K562 (cell line): Measurements from ENCODE around the gene KAZALD1. TPM values are rescaled to one million over a fixed set of nuclear protein-coding genes. Genes with fewer than 3 reads are reported as not detected.

ENCODE experiments used
- CHD2 ChIP-seq: IDR thresholded peaks from 2 replicates; pipeline ENCODE4 v1.6.1; 2011; ENCODE audit warnings: low read depth, low read length
- FOXM1 ChIP-seq, 2 experiments: fragments of 450-650 bp in 1 of 2; sonication (generic) in 1 of 2; formaldehyde crosslinking in 1 of 2; IDR thresholded peaks; 2 replicates each; pipeline versions ENCODE4 v1.6.1 to v1.9.0; 2017 to 2022; ENCODE audit warnings: low read depth in 2 of 2, mild to moderate bottlenecking in 2 of 2, missing genetic modification reagents in 1 of 2, moderate library complexity in 1 of 2
- GATAD2A ChIP-seq: fragments of 450-650 bp; IDR thresholded peaks from 2 replicates; pipeline ENCODE4 v1.6.1; 2017
- JUN ChIP-seq, 2 experiments: sonication (generic) in 1 of 2; formaldehyde crosslinking in 1 of 2; IDR thresholded peaks; 2 replicates each; pipeline versions ENCODE4 v1.6.1 to v1.8.0; 2012 to 2022; ENCODE audit warnings: borderline replicate concordance in 2 of 2, mild to moderate bottlenecking in 2 of 2, improper control_type of control experiment in 1 of 2, low read depth in 1 of 2, low read length in 1 of 2, missing genetic modification reagents in 1 of 2
- JUNB ChIP-seq: fragments of 450-650 bp; formaldehyde crosslinking; conservative IDR thresholded peaks from 2 replicates; pipeline ENCODE4 v1.4.0; 2020; ENCODE audit warnings: mild to moderate bottlenecking
- KAT7 ChIP-seq: sonication (generic); formaldehyde crosslinking; IDR thresholded peaks from 2 replicates; pipeline ENCODE4 v1.8.0; 2022; ENCODE audit warnings: missing genetic modification reagents, mild to moderate bottlenecking, borderline replicate concordance
- MCM2 ChIP-seq: fragments of 450-650 bp; IDR thresholded peaks from 2 replicates; pipeline ENCODE4 v1.6.1; 2017; ENCODE audit warnings: low read depth, mild to moderate bottlenecking
- MEF2A ChIP-seq: IDR thresholded peaks from 2 replicates; pipeline ENCODE4 v1.6.1; 2011; ENCODE audit warnings: low read depth, mild to moderate bottlenecking, low read length, moderate library complexity; ENCODE audit not compliant: control insufficient read depth
- MTF1 ChIP-seq: fragments of 250-450 bp; sonication (Bioruptor Pico); IDR thresholded peaks from 2 replicates; pipeline ENCODE4 v1.9.0; 2021; ENCODE audit warnings: moderate library complexity, mild to moderate bottlenecking, inconsistent platforms, borderline replicate concordance
- NFE2 ChIP-seq: IDR thresholded peaks from 2 replicates; pipeline ENCODE4 v1.6.1; 2014; ENCODE audit warnings: antibody characterized with exemption, low read depth
- ZKSCAN8 ChIP-seq: fragments of 200-800 bp; sonication (Bioruptor generic); IDR thresholded peaks from 2 replicates; pipeline ENCODE4 v1.6.1; 2016; ENCODE audit warnings: missing genetic modification characterization, missing compliant biosample characterization
- ZNF165 ChIP-seq: fragments of 250-450 bp; sonication (Bioruptor Pico); IDR thresholded peaks from 2 replicates; pipeline ENCODE4 v1.4.0; 2020; ENCODE audit warnings: borderline replicate concordance
- polyA plus RNA-seq, 8 experiments: library from polyadenylated mRNA; depleted of rRNA in 4 of 8; stranded (reverse) in 5 of 8; unstranded in 3 of 8; fragments of >200 nt; fragmentation: Nextera tagmentation in 2 of 8; fragmentation: Illumina TruSeq in 1 of 8; extraction: Ambion mirVana in 2 of 8; extraction: Trizol in 1 of 8; gene quantifications; 2 replicates each; pipeline versions ENCODE4 v1.2.1 to v1.2.3, GENCODE V29; 2011 to 2014; ENCODE audit warnings: inconsistent platforms in 1 of 8, missing spikeins in 1 of 8
- total RNA-seq, 7 experiments: library from RNA; depleted of rRNA in 6 of 7; stranded (reverse); fragments of >200 nt in 6 of 7; fragmentation: Illumina TruSeq in 2 of 7; extraction: Trizol in 2 of 7; gene quantifications; 2 replicates each; pipeline versions ENCODE4 v1.2.1 to v1.2.3, GENCODE V29; 2011 to 2021; ENCODE audit warnings: low replicate concordance in 1 of 7
- TF ChIP-seq, protein P1 (sequence below): fragments of 250-450 bp; sonication (Bioruptor Pico); IDR thresholded peaks from 2 replicates; pipeline ENCODE4 v1.5.0; 2020; ENCODE audit warnings: mild to moderate bottlenecking
- TF ChIP-seq, protein P2 (sequence below): fragments of 450-650 bp; formaldehyde crosslinking; IDR thresholded peaks from 2 replicates; pipeline ENCODE4 v1.4.0; 2022; ENCODE audit warnings: missing genetic modification characterization
- TF ChIP-seq, protein P3 (sequence below): fragments of 450-650 bp; formaldehyde crosslinking; conservative IDR thresholded peaks from 2 replicates; pipeline ENCODE4 v1.4.0; 2022; ENCODE audit warnings: mild to moderate bottlenecking, missing genetic modification characterization
- TF ChIP-seq, protein P4 (sequence below): fragments of 450-650 bp; IDR thresholded peaks from 2 replicates; pipeline ENCODE4 v1.6.1; 2016; ENCODE audit warnings: antibody characterized with exemption
- TF ChIP-seq, protein P5 (sequence below), 2 experiments: fragments of 150-350 bp in 1 of 2; IDR thresholded peaks; 2 replicates each; pipeline ENCODE4 v1.6.1; 2012 to 2016; ENCODE audit warnings: low read depth in 2 of 2, low read length in 2 of 2, mild to moderate bottlenecking in 1 of 2, moderate library complexity in 1 of 2

KAZALD1 gene
- total and polyA plus RNA-seq, 9 of the 15 experiments (the other 6 are each of a cell fraction or from before 2014, with no cell fraction given), result 0.15 to 10.0 (median 4.9) TPM

DNA sequence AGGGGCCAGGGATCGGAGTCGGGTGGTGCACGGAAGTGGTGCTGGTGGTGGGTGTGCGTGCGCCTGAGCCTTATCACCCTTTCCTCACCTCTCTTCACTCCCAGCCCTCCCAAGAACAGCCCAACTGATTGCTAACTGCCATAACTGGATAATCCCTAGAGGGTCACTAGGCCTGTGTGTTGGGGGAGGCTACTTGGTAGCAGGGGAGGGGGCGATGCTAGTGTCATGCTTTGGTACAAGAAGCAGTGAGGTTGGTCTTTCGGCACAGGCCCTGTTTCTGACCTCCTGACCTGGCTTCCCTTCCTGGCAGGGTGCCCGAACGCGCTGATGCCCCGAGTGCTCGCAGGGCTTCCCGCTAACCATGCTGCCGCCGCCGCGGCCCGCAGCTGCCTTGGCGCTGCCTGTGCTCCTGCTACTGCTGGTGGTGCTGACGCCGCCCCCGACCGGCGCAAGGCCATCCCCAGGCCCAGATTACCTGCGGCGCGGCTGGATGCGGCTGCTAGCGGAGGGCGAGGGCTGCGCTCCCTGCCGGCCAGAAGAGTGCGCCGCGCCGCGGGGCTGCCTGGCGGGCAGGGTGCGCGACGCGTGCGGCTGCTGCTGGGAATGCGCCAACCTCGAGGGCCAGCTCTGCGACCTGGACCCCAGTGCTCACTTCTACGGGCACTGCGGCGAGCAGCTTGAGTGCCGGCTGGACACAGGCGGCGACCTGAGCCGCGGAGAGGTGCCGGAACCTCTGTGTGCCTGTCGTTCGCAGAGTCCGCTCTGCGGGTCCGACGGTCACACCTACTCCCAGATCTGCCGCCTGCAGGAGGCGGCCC, 652 bp downstream of the KAZALD1 start (continued):
- TF ChIP-seq, protein P1, sequence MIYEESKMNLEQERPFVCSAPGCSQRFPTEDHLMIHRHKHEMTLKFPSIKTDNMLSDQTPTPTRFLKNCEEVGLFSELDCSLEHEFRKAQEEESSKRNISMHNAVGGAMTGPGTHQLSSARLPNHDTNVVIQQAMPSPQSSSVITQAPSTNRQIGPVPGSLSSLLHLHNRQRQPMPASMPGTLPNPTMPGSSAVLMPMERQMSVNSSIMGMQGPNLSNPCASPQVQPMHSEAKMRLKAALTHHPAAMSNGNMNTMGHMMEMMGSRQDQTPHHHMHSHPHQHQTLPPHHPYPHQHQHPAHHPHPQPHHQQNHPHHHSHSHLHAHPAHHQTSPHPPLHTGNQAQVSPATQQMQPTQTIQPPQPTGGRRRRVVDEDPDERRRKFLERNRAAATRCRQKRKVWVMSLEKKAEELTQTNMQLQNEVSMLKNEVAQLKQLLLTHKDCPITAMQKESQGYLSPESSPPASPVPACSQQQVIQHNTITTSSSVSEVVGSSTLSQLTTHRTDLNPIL (CRISPR knock-in tag), result no peak
- TF ChIP-seq MEF2A (no peak), JUNB (no peak), KAT7 (CRISPR knock-in tag) (peak; percentile 79; the same call in 1 of the 2 replicates), FOXM1 (IDR thresholded peaks at IDR 0.05; ENCODE audit: low read depth) (no peak), FOXM1 (CRISPR knock-in tag; IDR thresholded peaks at IDR 0.05; ENCODE audit: low read depth) (no peak; the same call in 1 of the 2 replicates), MCM2 (no peak), CHD2 (no peak), ZNF165 (no peak), GATAD2A (peak; percentile 32; the same call in 1 of the 2 replicates), MTF1 (CRISPR knock-in tag) (no peak), JUN (IDR thresholded peaks at IDR 0.05; ENCODE audit: borderline replicate concordance, low read depth, low read length) (no peak; the same call in 1 of the 2 replicates), JUN (CRISPR knock-in tag; IDR thresholded peaks at IDR 0.05; ENCODE audit: borderline replicate concordance) (no peak), NFE2 (no peak), ZKSCAN8 (CRISPR knock-in tag) (peak; percentile 47; the same call in 1 of the 2 replicates)
- TF ChIP-seq, protein P2, sequence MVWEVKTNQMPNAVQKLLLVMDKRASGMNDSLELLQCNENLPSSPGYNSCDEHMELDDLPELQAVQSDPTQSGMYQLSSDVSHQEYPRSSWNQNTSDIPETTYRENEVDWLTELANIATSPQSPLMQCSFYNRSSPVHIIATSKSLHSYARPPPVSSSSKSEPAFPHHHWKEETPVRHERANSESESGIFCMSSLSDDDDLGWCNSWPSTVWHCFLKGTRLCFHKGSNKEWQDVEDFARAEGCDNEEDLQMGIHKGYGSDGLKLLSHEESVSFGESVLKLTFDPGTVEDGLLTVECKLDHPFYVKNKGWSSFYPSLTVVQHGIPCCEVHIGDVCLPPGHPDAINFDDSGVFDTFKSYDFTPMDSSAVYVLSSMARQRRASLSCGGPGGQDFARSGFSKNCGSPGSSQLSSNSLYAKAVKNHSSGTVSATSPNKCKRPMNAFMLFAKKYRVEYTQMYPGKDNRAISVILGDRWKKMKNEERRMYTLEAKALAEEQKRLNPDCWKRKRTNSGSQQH (CRISPR knock-in tag), result no peak
- TF ChIP-seq, protein P3, sequence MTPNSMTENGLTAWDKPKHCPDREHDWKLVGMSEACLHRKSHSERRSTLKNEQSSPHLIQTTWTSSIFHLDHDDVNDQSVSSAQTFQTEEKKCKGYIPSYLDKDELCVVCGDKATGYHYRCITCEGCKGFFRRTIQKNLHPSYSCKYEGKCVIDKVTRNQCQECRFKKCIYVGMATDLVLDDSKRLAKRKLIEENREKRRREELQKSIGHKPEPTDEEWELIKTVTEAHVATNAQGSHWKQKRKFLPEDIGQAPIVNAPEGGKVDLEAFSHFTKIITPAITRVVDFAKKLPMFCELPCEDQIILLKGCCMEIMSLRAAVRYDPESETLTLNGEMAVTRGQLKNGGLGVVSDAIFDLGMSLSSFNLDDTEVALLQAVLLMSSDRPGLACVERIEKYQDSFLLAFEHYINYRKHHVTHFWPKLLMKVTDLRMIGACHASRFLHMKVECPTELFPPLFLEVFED (CRISPR knock-in tag), result no peak
- TF ChIP-seq, protein P4, sequence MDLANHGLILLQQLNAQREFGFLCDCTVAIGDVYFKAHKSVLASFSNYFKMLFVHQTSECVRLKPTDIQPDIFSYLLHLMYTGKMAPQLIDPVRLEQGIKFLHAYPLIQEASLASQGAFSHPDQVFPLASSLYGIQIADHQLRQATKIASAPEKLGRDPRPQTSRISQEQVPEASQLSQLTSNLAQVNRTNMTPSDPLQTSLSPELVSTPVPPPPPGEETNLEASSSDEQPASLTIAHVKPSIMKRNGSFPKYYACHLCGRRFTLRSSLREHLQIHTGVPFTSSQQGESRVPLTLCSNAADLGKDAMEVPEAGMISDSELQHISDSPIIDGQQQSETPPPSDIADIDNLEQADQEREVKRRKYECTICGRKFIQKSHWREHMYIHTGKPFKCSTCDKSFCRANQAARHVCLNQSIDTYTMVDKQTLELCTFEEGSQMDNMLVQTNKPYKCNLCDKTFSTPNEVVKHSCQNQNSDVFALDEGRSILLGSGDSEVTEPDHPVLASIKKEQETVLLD, result no peak
- TF ChIP-seq, protein P5, sequence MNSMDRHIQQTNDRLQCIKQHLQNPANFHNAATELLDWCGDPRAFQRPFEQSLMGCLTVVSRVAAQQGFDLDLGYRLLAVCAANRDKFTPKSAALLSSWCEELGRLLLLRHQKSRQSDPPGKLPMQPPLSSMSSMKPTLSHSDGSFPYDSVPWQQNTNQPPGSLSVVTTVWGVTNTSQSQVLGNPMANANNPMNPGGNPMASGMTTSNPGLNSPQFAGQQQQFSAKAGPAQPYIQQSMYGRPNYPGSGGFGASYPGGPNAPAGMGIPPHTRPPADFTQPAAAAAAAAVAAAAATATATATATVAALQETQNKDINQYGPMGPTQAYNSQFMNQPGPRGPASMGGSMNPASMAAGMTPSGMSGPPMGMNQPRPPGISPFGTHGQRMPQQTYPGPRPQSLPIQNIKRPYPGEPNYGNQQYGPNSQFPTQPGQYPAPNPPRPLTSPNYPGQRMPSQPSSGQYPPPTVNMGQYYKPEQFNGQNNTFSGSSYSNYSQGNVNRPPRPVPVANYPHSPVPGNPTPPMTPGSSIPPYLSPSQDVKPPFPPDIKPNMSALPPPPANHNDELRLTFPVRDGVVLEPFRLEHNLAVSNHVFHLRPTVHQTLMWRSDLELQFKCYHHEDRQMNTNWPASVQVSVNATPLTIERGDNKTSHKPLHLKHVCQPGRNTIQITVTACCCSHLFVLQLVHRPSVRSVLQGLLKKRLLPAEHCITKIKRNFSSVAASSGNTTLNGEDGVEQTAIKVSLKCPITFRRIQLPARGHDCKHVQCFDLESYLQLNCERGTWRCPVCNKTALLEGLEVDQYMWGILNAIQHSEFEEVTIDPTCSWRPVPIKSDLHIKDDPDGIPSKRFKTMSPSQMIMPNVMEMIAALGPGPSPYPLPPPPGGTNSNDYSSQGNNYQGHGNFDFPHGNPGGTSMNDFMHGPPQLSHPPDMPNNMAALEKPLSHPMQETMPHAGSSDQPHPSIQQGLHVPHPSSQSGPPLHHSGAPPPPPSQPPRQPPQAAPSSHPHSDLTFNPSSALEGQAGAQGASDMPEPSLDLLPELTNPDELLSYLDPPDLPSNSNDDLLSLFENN (IDR thresholded peaks at IDR 0.05; ENCODE audit: low read depth in 2 of 2, low read length in 2 of 2), result no peak
